ENCODE results near the gene OR10H4. TPM values are rescaled to one million over a fixed set of nuclear protein-coding genes. Genes with fewer than 3 reads are reported as not detected.

OR10H4 gene
- total and polyA plus RNA-seq, 2 of the 13 experiments (the other 11 are each of a cell fraction or from before 2014, with no cell fraction given): not detected

DNA sequence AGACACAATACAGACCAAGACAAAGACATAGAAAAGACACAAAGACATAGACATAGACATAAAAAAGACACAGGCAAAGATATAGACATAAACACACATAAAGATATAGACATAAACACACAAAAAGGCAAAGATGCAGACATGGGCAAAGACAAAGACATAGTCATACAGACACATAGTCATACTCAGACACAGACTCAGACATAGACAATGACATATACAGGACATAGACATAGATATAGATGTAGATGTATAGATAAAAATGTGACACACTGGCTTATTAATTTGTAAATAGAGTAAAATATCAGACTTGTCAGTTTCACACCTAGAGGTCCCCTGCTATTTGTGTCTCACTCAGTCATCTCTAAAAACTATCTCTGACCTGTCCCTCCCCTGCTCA, 42.8 kb downstream of the OR10H4 start:
- no peak for DNase-seq (ENCODE audit: low spot score)
- H3K4me2 ChIP-seq (ENCODE audit: low read depth, low read length): no peak overlapping the region
- H3K79me2 ChIP-seq (ENCODE audit: insufficient read depth, low read length): no peaks in the 10 kb centered on the region
- ATAC-seq: no peak
- intact Hi-C loops (cut with micrococcal nuclease; ENCODE audit: unreplicated experiment): no loop called here
- CTCF ChIA-PET (ENCODE audit: low intra/inter-chr PET ratio, low total read pairs): no interaction called here
- no peak overlapping the region for H2AFZ ChIP-seq (ENCODE audit: low read length)
- H3K9me3 ChIP-seq (ENCODE audit: low read length): peaks cover 9% of the 10 kb centered on the region; the same call in 1 of the 2 replicates
- TF ChIP-seq, protein P1, sequence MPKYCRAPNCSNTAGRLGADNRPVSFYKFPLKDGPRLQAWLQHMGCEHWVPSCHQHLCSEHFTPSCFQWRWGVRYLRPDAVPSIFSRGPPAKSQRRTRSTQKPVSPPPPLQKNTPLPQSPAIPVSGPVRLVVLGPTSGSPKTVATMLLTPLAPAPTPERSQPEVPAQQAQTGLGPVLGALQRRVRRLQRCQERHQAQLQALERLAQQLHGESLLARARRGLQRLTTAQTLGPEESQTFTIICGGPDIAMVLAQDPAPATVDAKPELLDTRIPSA (CRISPR knock-in tag; IDR thresholded peaks at IDR 0.05; ENCODE audit: borderline replicate concordance): no peak
- TF ChIP-seq ZSCAN30 (CRISPR knock-in tag; IDR thresholded peaks at IDR 0.05) (no peak), ZNF256 (CRISPR knock-in tag; conservative IDR thresholded peaks at IDR 0.05) (no peak), RFXAP (CRISPR knock-in tag; IDR thresholded peaks at IDR 0.05; ENCODE audit: borderline replicate concordance) (no peak), ZMYM2 (CRISPR knock-in tag; IDR thresholded peaks at IDR 0.05) (no peak), HNRNPK (IDR thresholded peaks at IDR 0.05; ENCODE audit: low read depth, low read length, poor library complexity, severe bottlenecking) (no peak), CENPX (CRISPR knock-in tag; IDR thresholded peaks at IDR 0.05) (no peak), ZIK1 (CRISPR knock-in tag; IDR thresholded peaks at IDR 0.05; ENCODE audit: borderline replicate concordance, low read depth) (no peak), CREB1 (IDR thresholded peaks at IDR 0.05) (no peak), CREB1 (CRISPR knock-in tag; IDR thresholded peaks at IDR 0.05) (no peak)
- TF ChIP-seq, protein P2, sequence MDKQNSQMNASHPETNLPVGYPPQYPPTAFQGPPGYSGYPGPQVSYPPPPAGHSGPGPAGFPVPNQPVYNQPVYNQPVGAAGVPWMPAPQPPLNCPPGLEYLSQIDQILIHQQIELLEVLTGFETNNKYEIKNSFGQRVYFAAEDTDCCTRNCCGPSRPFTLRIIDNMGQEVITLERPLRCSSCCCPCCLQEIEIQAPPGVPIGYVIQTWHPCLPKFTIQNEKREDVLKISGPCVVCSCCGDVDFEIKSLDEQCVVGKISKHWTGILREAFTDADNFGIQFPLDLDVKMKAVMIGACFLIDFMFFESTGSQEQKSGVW (CRISPR knock-in tag; IDR thresholded peaks at IDR 0.05; ENCODE audit: borderline replicate concordance): no peak
- in situ Hi-C loops (cut with HindIII; ENCODE audit: extremely low pct_ligation_motif_present, low pct_unique_long_range_greater_than_20kb): no loop called here
- H3K4me3 ChIP-seq (replicated peaks in 1 of 3; ENCODE audit: insufficient read depth in 1 of 3, low read depth in 2 of 3, low read length in 3 of 3): no peak overlapping the region
- no peaks in the 10 kb centered on the region for H4K20me1 ChIP-seq (ENCODE audit: insufficient read depth, low read length)
- H3K36me3 ChIP-seq (replicated peaks in 1 of 2; ENCODE audit: control insufficient read depth in 1 of 2, insufficient read depth in 2 of 2, low read length in 2 of 2): no peaks in the 10 kb centered on the region
- H3K27me3 ChIP-seq (ENCODE audit: control insufficient read depth in 1 of 2, insufficient read depth in 2 of 2, low read length in 2 of 2): no peaks in the 10 kb centered on the region
- no TSS peak for BruUV-seq (replicated peaks)
- H3K27ac ChIP-seq (ENCODE audit: extremely low read length, insufficient read depth, low read length): no peak overlapping the region
- H3K9ac ChIP-seq (ENCODE audit: insufficient read depth, low read depth, low read length): no peak overlapping the region
- POLR2A ChIA-PET: no interaction called here
- no peak for FAIRE-seq
- H3K4me1 ChIP-seq (ENCODE audit: insufficient read depth, low read length): no peaks in the 10 kb centered on the region

Data from HepG2 (cell line).